Ovary (tissue), 3 donors: Measurements from ENCODE around the gene GRHL3.

Experiments used
- CTCF ChIP-seq, 3 donors: fragments of 450-650 bp in 2 of 3; fragments of 200-600 bp in 1 of 3; IDR thresholded peaks; one replicate each; pipeline versions ENCODE4 v1.5.1 to v1.8.0; 2016 to 2022; ENCODE audit warnings: antibody characterized with exemption in 3 of 3, mild to moderate bottlenecking in 1 of 3
- EP300 ChIP-seq: sonication (generic); formaldehyde crosslinking; IDR thresholded peaks from one replicate; pipeline ENCODE4 v1.6.1; 2017; ENCODE audit warnings: antibody characterized with exemption
- POLR2A ChIP-seq: fragments of 450-650 bp; IDR thresholded peaks from one replicate; pipeline ENCODE4 v1.6.1; 2017; ENCODE audit warnings: antibody characterized with exemption, mild to moderate bottlenecking, moderate library complexity
- donor health status: DM: no; HTN: no; CAD: no.

- no peak for TF ChIP-seq CTCF (IDR thresholded peaks at IDR 0.05)
- no peak for TF ChIP-seq POLR2A
- TF ChIP-seq EP300: no peak
Observed at GRCh38 chr1:24295535-24295934, 23.6 kb upstream of the GRHL3 start.
